Fibroblast of mammary gland (primary cell): Measurements from ENCODE around the gene MARK3.

ENCODE experiments used
- DNase-seq: peaks from one replicate; pipeline ENCODE4 v3.0.0-alpha.2; 2010; ENCODE audit warnings: low read depth
- H3K4me3 ChIP-seq: 2 replicates; pipeline ENCODE4 v1.5.1; 2011; ENCODE audit warnings: low read depth, mild to moderate bottlenecking, low read length, moderate library complexity; ENCODE audit not compliant: control insufficient read depth
- CTCF ChIP-seq: conservative IDR thresholded peaks from 2 replicates; pipeline ENCODE4 v1.5.1; 2011; ENCODE audit warnings: low read depth, low read length, inconsistent platforms; ENCODE audit not compliant: control insufficient read depth, insufficient read depth

MARK3 gene

GRCh38 chr14:103545219-103545914, 160.2 kb downstream of the MARK3 start:
- no peak overlapping the region for H3K4me3 ChIP-seq
- no peak for TF ChIP-seq CTCF
- no peak for DNase-seq

GRCh38 chr14:103545915-103546651, 160.9 kb downstream of the MARK3 start:
- no peak for TF ChIP-seq CTCF
- H3K4me3 ChIP-seq, result no peak overlapping the region
- no peak for DNase-seq

- peak; percentile 72 for TF ChIP-seq CTCF
- peak; percentile 49 for DNase-seq
- H3K4me3 ChIP-seq, result no peak overlapping the region
Measured at GRCh38 chr14:103546652-103547454, 161.6 kb downstream of the MARK3 start.

- no peak for DNase-seq
- no peak overlapping the region for H3K4me3 ChIP-seq
- no peak for TF ChIP-seq CTCF
Measured at GRCh38 chr14:103547455-103547940, 162.3 kb downstream of the MARK3 start.

- DNase-seq, result no peak
- H3K4me3 ChIP-seq, result no peak overlapping the region
- no peak for TF ChIP-seq CTCF
Measured at GRCh38 chr14:103547941-103548462, 162.8 kb downstream of the MARK3 start.
